Activated T-cell treated with anti-CD3 and anti-CD28 coated beads, Interleukin-2, amount 50 U/mL, for 4 hours (primary cell): ENCODE data around the gene SLBP. TPM values are rescaled to one million over a fixed set of nuclear protein-coding genes. Genes with fewer than 3 reads are reported as not detected.

Source experiments
- total RNA-seq, 3 donors: library from RNA; stranded (reverse); gene quantifications; one replicate each; pipeline ENCODE4 v1.2.1, GENCODE V29; 2021

The SLBP gene
- total RNA-seq, 3 donors from 2014 or later = 131 to 171 (median 147) TPM

Other genes starting within 250 kb of the SLBP start
- 1 to 10 TPM; 1.3 to 4.0 (median 1.6) TPM for gene FAM53A, start 28.0 kb downstream of the SLBP start, total RNA-seq
- 10 to 100 TPM; 17.4 to 21.8 (median 17.6) TPM for gene TMEM129, start 9.0 kb upstream of the SLBP start, total RNA-seq
- gene TACC3, start 9.2 kb upstream of the SLBP start, total RNA-seq = 10 to 100 TPM; 53.1 to 75.0 (median 69.3) TPM
- under 1 TPM; 0.08 to 0.30 (median 0.29) TPM for gene FGFR3, start 81.0 kb upstream of the SLBP start, total RNA-seq
- gene LETM1, start 143.8 kb upstream of the SLBP start, total RNA-seq = 100 to 1,000 TPM; 128 to 141 (median 133) TPM
- gene NSD2, start 159.1 kb upstream of the SLBP start, total RNA-seq = 10 to 100 TPM; 84.0 to 97.0 (median 91.0) TPM